ENCODE results near the gene TH.

DNA sequence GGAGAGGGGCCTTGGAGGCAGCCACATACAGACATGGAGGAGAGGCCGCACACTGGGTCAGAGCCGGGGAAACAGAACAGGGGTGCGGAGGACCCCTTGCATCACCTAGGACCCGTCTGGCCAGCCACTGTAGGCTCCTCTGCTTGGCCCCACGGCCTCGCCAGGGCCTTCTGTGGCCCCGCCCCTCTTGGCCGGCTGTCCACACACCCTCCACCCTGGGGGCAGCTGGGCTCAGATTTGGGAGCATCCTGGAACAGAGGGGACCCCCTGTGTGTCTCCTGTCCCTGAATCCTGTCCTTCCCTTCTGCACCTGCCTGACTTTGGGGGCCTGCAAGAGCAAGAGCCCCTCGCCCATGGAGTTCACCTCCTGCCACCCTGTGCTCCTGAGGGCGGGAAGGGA lies 7.9 kb upstream of the TH start:
- TF ChIP-seq, protein P1, sequence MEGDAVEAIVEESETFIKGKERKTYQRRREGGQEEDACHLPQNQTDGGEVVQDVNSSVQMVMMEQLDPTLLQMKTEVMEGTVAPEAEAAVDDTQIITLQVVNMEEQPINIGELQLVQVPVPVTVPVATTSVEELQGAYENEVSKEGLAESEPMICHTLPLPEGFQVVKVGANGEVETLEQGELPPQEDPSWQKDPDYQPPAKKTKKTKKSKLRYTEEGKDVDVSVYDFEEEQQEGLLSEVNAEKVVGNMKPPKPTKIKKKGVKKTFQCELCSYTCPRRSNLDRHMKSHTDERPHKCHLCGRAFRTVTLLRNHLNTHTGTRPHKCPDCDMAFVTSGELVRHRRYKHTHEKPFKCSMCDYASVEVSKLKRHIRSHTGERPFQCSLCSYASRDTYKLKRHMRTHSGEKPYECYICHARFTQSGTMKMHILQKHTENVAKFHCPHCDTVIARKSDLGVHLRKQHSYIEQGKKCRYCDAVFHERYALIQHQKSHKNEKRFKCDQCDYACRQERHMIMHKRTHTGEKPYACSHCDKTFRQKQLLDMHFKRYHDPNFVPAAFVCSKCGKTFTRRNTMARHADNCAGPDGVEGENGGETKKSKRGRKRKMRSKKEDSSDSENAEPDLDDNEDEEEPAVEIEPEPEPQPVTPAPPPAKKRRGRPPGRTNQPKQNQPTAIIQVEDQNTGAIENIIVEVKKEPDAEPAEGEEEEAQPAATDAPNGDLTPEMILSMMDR (IDR thresholded peaks at IDR 0.05), result no peak
- no peak for TF ChIP-seq POLR2A (IDR thresholded peaks at IDR 0.05)
- no peak for TF ChIP-seq EP300 (IDR thresholded peaks at IDR 0.05)
- TF ChIP-seq POLR2AphosphoS5 (IDR thresholded peaks at IDR 0.05), result no peak

All from gastroesophageal sphincter (tissue), 3 donors.